Measurements from ENCODE around the gene BEND6. TPM values are rescaled to one million over a fixed set of nuclear protein-coding genes. Genes with fewer than 3 reads are reported as not detected.
A peak's percentile ranks its signal among the peaks of the same experiment; 100 is the strongest.

The BEND6 gene
- total RNA-seq, 1 experiment from 2014 or later, result 2.1 TPM

DNA sequence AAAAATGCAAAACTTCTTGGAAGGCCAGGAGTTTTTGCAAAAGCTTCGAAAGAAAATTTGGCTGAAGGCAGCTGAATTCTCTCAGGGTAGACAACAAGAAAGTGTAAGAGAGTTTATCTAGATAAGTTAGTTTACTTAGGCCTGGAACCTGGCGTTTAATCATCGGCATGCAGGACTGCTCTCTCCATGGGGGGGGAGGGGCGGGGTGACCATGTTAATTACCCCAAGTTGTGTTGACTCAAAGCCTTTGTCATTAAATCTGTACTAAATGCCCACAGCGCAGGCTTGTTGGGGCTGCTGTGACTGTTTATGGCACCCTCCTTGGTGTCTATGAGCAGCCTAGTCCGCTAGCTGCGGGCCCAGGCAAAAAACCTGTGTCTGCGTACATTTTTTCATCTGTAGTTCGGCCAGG is 115.0 kb downstream of the BEND6 start:
- CTCF ChIA-PET, result interaction anchor here (1.2 kb wide), 1 partner anchor 16 kb away, joined by 4 read pairs; no protein-coding TSS in a partner anchor
- Mint-ChIP-seq H3K4me1 (ENCODE audit: insufficient read depth, unreplicated experiment) (no peaks in the 10 kb centered on the region), H3K4me3 (ENCODE audit: unreplicated experiment) (no peak overlapping the region), H3K36me3 (ENCODE audit: insufficient read depth, unreplicated experiment) (peaks cover 19% of the 10 kb centered on the region), H3K27me3 (ENCODE audit: insufficient read depth, unreplicated experiment) (no peaks in the 10 kb centered on the region), H3K9me3 (ENCODE audit: unreplicated experiment) (no peaks in the 10 kb centered on the region), H3K27ac (ENCODE audit: low read depth, unreplicated experiment) (no peak overlapping the region)
- no TSS peak for BruUV-seq (replicated peaks)
- intact Hi-C loops (cut with micrococcal nuclease), result no loop called here
- DNase-seq (ENCODE audit: unreplicated experiment), result no peak
- POLR2A ChIA-PET, result interaction anchor here (0.7 to 1.1 kb wide), 3 partner anchors 9 to 13 kb away, joined by 3 read pairs; no protein-coding TSS in a partner anchor
- TF ChIP-seq, protein P1, sequence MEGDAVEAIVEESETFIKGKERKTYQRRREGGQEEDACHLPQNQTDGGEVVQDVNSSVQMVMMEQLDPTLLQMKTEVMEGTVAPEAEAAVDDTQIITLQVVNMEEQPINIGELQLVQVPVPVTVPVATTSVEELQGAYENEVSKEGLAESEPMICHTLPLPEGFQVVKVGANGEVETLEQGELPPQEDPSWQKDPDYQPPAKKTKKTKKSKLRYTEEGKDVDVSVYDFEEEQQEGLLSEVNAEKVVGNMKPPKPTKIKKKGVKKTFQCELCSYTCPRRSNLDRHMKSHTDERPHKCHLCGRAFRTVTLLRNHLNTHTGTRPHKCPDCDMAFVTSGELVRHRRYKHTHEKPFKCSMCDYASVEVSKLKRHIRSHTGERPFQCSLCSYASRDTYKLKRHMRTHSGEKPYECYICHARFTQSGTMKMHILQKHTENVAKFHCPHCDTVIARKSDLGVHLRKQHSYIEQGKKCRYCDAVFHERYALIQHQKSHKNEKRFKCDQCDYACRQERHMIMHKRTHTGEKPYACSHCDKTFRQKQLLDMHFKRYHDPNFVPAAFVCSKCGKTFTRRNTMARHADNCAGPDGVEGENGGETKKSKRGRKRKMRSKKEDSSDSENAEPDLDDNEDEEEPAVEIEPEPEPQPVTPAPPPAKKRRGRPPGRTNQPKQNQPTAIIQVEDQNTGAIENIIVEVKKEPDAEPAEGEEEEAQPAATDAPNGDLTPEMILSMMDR (IDR thresholded peaks at IDR 0.05; ENCODE audit: unreplicated experiment), result no peak

DNA sequence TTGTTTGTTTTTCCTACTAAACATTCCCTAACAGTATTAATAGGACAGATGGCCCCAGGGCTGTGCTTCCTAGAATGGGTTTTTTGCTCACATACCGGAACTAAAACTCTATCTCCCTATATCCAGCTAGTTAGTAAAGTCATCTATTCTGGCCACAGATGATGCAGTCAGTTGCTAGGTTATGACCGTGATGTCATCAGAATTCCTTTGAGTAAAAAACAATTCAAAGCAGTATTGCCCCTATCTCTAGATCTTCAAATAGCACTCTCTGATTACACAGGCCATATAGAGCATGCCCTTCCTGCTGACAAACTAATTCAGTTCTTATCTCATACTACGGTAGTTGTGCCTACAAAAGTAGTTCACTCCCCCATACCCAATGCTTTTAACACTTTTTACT is 117.2 kb downstream of the BEND6 start:
- intact Hi-C loops (cut with micrococcal nuclease), result no loop called here
- Mint-ChIP-seq H3K27ac (ENCODE audit: low read depth, unreplicated experiment) (no peak overlapping the region), H3K4me1 (ENCODE audit: insufficient read depth, unreplicated experiment) (no peaks in the 10 kb centered on the region), H3K36me3 (ENCODE audit: insufficient read depth, unreplicated experiment) (peaks cover 11% of the 10 kb centered on the region), H3K9me3 (ENCODE audit: unreplicated experiment) (no peaks in the 10 kb centered on the region), H3K27me3 (ENCODE audit: insufficient read depth, unreplicated experiment) (no peaks in the 10 kb centered on the region), H3K4me3 (ENCODE audit: unreplicated experiment) (no peak overlapping the region)
- no peak for DNase-seq (ENCODE audit: unreplicated experiment)
- BruUV-seq (replicated peaks), result no TSS peak
- TF ChIP-seq, protein P1 (IDR thresholded peaks at IDR 0.05; ENCODE audit: unreplicated experiment), result no peak
- ChIA-PET POLR2A (interaction anchor here (1.5 kb wide), 1 partner anchor 9 kb away, joined by 3 read pairs; no protein-coding TSS in a partner anchor), CTCF (interaction anchor here (1.1 kb wide), 1 partner anchor 9 kb away, joined by 3 read pairs; no protein-coding TSS in a partner anchor)

DNA sequence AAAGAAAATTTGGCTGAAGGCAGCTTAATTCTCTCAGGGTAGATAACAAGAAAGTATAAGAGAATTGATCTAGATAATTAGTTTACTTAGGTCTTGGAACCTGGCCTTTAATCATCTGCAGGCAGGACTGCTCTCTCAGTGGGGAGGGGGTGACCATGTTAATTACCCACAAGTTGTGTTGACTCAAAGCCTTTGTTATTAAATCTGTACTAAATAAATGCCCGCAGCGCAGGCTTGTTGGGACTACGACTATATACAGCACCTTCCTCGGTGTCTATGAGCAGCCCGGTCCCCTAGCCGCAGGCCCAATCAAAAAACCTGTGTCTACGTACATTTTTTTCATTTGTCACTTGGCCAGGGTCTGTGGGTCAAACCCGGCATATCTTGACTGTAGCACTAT is 119.5 kb downstream of the BEND6 start:
- H3K9me3 Mint-ChIP-seq (ENCODE audit: unreplicated experiment), result no peaks in the 10 kb centered on the region
- intact Hi-C loops (cut with micrococcal nuclease), result no loop called here
- CTCF ChIA-PET, result no interaction called here
- peaks cover 5% of the 10 kb centered on the region for H3K36me3 Mint-ChIP-seq (ENCODE audit: insufficient read depth, unreplicated experiment)
- TF ChIP-seq, protein P1 (IDR thresholded peaks at IDR 0.05; ENCODE audit: unreplicated experiment), result no peak
- H3K4me1 Mint-ChIP-seq (ENCODE audit: insufficient read depth, unreplicated experiment), result no peaks in the 10 kb centered on the region
- DNase-seq (ENCODE audit: unreplicated experiment), result no peak
- POLR2A ChIA-PET, result no interaction called here
- H3K4me3 Mint-ChIP-seq (ENCODE audit: unreplicated experiment), result no peak overlapping the region
- H3K27ac Mint-ChIP-seq (ENCODE audit: low read depth, unreplicated experiment), result no peak overlapping the region
- BruUV-seq (replicated peaks), result no TSS peak
- no peaks in the 10 kb centered on the region for H3K27me3 Mint-ChIP-seq (ENCODE audit: insufficient read depth, unreplicated experiment)

DNA sequence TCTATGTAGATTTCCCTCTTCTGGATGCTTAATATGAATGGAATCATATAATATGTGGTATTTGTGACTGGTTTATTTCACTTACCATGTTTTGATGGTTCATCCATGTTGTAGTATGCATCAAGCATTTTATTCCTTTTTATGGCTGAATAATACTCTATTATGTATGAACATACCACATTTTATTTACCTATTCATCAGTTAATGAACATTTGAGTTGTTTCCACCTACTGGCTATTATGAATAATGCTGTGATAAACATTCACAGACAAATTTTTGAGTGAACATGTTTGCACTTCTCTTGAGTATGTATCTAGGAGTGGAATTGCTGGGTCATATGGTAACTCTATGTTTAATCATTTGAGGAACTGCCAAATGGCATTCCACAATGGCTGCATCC is 120.2 kb downstream of the BEND6 start:
- no peaks in the 10 kb centered on the region for H3K27me3 Mint-ChIP-seq (ENCODE audit: insufficient read depth, unreplicated experiment)
- TF ChIP-seq, protein P1 (IDR thresholded peaks at IDR 0.05; ENCODE audit: unreplicated experiment), result peak; percentile 12
- H3K4me1 Mint-ChIP-seq (ENCODE audit: insufficient read depth, unreplicated experiment), result no peaks in the 10 kb centered on the region
- ChIA-PET POLR2A (interaction anchor here (0.6 kb wide), 1 partner anchor 147 kb away, joined by 3 read pairs; the partner anchor contains the start of gene RAB23), CTCF (interaction anchor here (0.6 kb wide), 1 partner anchor 23 kb away, joined by 3 read pairs; no protein-coding TSS in a partner anchor)
- H3K36me3 Mint-ChIP-seq (ENCODE audit: insufficient read depth, unreplicated experiment), result peaks cover 5% of the 10 kb centered on the region
- BruUV-seq (replicated peaks), result no TSS peak
- H3K4me3 Mint-ChIP-seq (ENCODE audit: unreplicated experiment), result no peak overlapping the region
- intact Hi-C loops (cut with micrococcal nuclease), result no loop called here
- H3K27ac Mint-ChIP-seq (ENCODE audit: low read depth, unreplicated experiment), result no peak overlapping the region
- no peak for DNase-seq (ENCODE audit: unreplicated experiment)
- no peaks in the 10 kb centered on the region for H3K9me3 Mint-ChIP-seq (ENCODE audit: unreplicated experiment)

Other genes starting within 250 kb of the BEND6 start
- 15.3 and 15.5 TPM in 2 replicates for gene KIAA1586, start 91.6 kb downstream of the BEND6 start, total RNA-seq (2022)
- gene ZNF451, start 135.1 kb downstream of the BEND6 start, total RNA-seq (2022), result 63.0 and 65.7 TPM in 2 replicates
- gene BAG2, start 217.2 kb downstream of the BEND6 start, total RNA-seq (2022), result 3.6 and 4.2 TPM in 2 replicates